ENCODE measurements around the gene STARD7. TPM values are rescaled to one million over a fixed set of nuclear protein-coding genes. Genes with fewer than 3 reads are reported as not detected.

STARD7 gene
- total and polyA plus RNA-seq, 2 donors (not counting 3 experiments of a cell fraction or from before 2014, with no cell fraction given), result 61.2 to 132 TPM

- POLR2A ChIA-PET, result no interaction called here
- no TSS peak for BruUV-seq (replicated peaks)
- dilution Hi-C loops (cut with MboI; ENCODE audit: extremely low pct_ligation_motif_present, low sequenced_read_pairs) (no loop called here), intact Hi-C loops (cut with micrococcal nuclease) (no loop called here)
- Histone ChIP-seq H3K27me3 (ENCODE audit: control insufficient read depth in 2 of 2, insufficient read depth in 2 of 2, low read length in 2 of 2) (no peaks in the 10 kb centered on the region), H3K9ac (replicated peaks; ENCODE audit: extremely low read depth, insufficient read depth, low read length) (no peak overlapping the region), H3K4me2 (ENCODE audit: insufficient read depth, low read length) (no peak overlapping the region), H3K4me1 (ENCODE audit: control insufficient read depth, extremely low read depth, insufficient read depth, low read length) (peaks cover 2% of the 10 kb centered on the region), H3K79me2 (ENCODE audit: control insufficient read depth, insufficient read depth, low read length) (peaks cover 78% of the 10 kb centered on the region), H3K4me3 (replicated peaks in 1 of 3; ENCODE audit: insufficient read depth in 1 of 3, low read depth in 1 of 3, low read length in 3 of 3) (no peak overlapping the region), H3K27ac (ENCODE audit: insufficient read depth, low read depth, low read length) (no peak overlapping the region), H2AFZ (ENCODE audit: low read depth, low read length) (no peak overlapping the region), H4K20me1 (replicated peaks; ENCODE audit: control insufficient read depth, extremely low read depth, insufficient read depth, low read length) (peaks cover 6% of the 10 kb centered on the region), H3K9me3 (replicated peaks; ENCODE audit: control insufficient read depth, insufficient read depth, low read length) (no peaks in the 10 kb centered on the region), H3K36me3 (ENCODE audit: control insufficient read depth in 2 of 2, extremely low read depth in 1 of 2, insufficient read depth in 2 of 2, low read length in 2 of 2) (peaks cover 13 to 15% of the 10 kb centered on the region in 2 experiments), H3K9me1 (replicated peaks; ENCODE audit: control insufficient read depth, extremely low read depth, insufficient read depth, low read length) (no peaks in the 10 kb centered on the region)
- CTCF ChIA-PET, result interaction anchor here (2.0 kb wide), 1 partner anchor 69 kb away, joined by 7 read pairs; no protein-coding TSS in a partner anchor
- no peak for FAIRE-seq
- TF ChIP-seq FOS (IDR thresholded peaks at IDR 0.05; ENCODE audit: borderline replicate concordance, insufficient read depth, low read length) (peak; percentile 35), GATA2 (IDR thresholded peaks at IDR 0.05; ENCODE audit: insufficient read depth, insufficient read length, low read depth, low read length) (no peak), POLR2A (IDR thresholded peaks at IDR 0.05; ENCODE audit: low read depth, low read length) (no peak), MYC (IDR thresholded peaks at IDR 0.05; ENCODE audit: low read depth, low read length) (no peak), EZH2 (IDR thresholded peaks at IDR 0.05; ENCODE audit: borderline replicate concordance, low read depth, low read length, severe bottlenecking) (no peak), POLR2AphosphoS5 (IDR thresholded peaks at IDR 0.05; ENCODE audit: insufficient read depth, low read depth, low read length) (no peak), CTCF (IDR thresholded peaks at IDR 0.05; ENCODE audit: extremely low read depth in 1 of 2, insufficient read depth in 1 of 2, low read depth in 1 of 2, low read length in 2 of 2) (no peak), JUN (IDR thresholded peaks at IDR 0.05; ENCODE audit: borderline replicate concordance, insufficient read depth, insufficient read length, low read depth) (no peak), MAX (IDR thresholded peaks at IDR 0.05; ENCODE audit: insufficient read depth, insufficient read length) (no peak)
- DNase-seq (ENCODE audit: low read depth, low spot score), result no peak
Observed at GRCh38 chr2:96197546-96198255, 10.9 kb downstream of the STARD7 start.
